ENCODE results near the gene TBC1D22A. TPM values are rescaled to one million over a fixed set of nuclear protein-coding genes. Genes with fewer than 3 reads are reported as not detected.

The TBC1D22A gene
- total and polyA plus RNA-seq, 2 experiments from 2014 or later, result 9.6 to 13.3 TPM

DNA sequence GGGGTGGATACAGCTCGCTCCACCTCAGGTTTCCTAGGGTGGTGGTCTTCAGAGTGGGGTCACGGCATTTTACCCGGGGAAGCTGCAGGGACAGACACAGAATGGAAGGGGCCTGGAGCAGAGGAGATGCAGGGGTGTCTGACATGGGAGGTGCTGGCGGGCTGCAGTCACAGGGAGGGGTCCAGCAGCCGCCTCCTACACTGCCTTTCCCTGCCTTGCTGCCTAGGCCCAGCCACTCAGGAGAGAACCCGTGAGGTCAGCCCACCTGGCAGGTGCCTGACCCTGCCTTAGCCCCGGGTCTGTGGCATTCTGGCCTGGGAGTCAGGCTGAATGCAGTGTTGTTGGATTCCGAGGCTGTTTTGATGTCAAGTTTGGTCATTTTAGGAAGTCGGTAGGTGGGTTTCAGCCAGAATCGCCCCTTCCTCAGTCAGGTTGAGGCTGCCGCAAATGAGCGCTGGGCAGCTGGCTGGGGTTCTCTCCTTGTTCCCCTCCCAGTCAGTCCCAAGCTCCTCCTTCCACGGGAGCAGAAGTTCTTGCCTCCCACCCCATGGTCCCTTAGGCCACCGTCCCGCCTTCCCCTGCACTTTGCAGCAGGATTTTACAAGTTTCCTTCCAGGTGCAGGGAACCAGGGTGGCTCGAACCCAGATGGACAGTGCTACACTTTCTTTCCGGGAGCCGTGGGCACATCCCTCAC is 294.5 kb downstream of the TBC1D22A start (continued):
- TF ChIP-seq, protein P1, sequence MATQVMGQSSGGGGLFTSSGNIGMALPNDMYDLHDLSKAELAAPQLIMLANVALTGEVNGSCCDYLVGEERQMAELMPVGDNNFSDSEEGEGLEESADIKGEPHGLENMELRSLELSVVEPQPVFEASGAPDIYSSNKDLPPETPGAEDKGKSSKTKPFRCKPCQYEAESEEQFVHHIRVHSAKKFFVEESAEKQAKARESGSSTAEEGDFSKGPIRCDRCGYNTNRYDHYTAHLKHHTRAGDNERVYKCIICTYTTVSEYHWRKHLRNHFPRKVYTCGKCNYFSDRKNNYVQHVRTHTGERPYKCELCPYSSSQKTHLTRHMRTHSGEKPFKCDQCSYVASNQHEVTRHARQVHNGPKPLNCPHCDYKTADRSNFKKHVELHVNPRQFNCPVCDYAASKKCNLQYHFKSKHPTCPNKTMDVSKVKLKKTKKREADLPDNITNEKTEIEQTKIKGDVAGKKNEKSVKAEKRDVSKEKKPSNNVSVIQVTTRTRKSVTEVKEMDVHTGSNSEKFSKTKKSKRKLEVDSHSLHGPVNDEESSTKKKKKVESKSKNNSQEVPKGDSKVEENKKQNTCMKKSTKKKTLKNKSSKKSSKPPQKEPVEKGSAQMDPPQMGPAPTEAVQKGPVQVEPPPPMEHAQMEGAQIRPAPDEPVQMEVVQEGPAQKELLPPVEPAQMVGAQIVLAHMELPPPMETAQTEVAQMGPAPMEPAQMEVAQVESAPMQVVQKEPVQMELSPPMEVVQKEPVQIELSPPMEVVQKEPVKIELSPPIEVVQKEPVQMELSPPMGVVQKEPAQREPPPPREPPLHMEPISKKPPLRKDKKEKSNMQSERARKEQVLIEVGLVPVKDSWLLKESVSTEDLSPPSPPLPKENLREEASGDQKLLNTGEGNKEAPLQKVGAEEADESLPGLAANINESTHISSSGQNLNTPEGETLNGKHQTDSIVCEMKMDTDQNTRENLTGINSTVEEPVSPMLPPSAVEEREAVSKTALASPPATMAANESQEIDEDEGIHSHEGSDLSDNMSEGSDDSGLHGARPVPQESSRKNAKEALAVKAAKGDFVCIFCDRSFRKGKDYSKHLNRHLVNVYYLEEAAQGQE (IDR thresholded peaks at IDR 0.05; ENCODE audit: unreplicated experiment), result no peak
- TF ChIP-seq, protein P2, sequence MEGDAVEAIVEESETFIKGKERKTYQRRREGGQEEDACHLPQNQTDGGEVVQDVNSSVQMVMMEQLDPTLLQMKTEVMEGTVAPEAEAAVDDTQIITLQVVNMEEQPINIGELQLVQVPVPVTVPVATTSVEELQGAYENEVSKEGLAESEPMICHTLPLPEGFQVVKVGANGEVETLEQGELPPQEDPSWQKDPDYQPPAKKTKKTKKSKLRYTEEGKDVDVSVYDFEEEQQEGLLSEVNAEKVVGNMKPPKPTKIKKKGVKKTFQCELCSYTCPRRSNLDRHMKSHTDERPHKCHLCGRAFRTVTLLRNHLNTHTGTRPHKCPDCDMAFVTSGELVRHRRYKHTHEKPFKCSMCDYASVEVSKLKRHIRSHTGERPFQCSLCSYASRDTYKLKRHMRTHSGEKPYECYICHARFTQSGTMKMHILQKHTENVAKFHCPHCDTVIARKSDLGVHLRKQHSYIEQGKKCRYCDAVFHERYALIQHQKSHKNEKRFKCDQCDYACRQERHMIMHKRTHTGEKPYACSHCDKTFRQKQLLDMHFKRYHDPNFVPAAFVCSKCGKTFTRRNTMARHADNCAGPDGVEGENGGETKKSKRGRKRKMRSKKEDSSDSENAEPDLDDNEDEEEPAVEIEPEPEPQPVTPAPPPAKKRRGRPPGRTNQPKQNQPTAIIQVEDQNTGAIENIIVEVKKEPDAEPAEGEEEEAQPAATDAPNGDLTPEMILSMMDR (conservative IDR thresholded peaks at IDR 0.05; ENCODE audit: low read depth in 2 of 2), result no peak
- TF ChIP-seq NANOG (IDR thresholded peaks at IDR 0.05; ENCODE audit: borderline replicate concordance) (no peak), ZNF114 (CRISPR knock-in tag; IDR thresholded peaks at IDR 0.05) (no peak), POLR2AphosphoS5 (IDR thresholded peaks at IDR 0.05; ENCODE audit: low read depth) (no peak), ZNF331 (CRISPR knock-in tag; IDR thresholded peaks at IDR 0.05; ENCODE audit: low read depth) (no peak), JUNB (IDR thresholded peaks at IDR 0.05; ENCODE audit: unreplicated experiment) (no peak), EZH2phosphoT487 (IDR thresholded peaks at IDR 0.05; ENCODE audit: unreplicated experiment) (no peak), STAT1 (IDR thresholded peaks at IDR 0.05; ENCODE audit: unreplicated experiment) (no peak), EZH2 (IDR thresholded peaks at IDR 0.05; ENCODE audit: low read depth, unreplicated experiment) (no peak)
- TF ChIP-seq, protein P3, sequence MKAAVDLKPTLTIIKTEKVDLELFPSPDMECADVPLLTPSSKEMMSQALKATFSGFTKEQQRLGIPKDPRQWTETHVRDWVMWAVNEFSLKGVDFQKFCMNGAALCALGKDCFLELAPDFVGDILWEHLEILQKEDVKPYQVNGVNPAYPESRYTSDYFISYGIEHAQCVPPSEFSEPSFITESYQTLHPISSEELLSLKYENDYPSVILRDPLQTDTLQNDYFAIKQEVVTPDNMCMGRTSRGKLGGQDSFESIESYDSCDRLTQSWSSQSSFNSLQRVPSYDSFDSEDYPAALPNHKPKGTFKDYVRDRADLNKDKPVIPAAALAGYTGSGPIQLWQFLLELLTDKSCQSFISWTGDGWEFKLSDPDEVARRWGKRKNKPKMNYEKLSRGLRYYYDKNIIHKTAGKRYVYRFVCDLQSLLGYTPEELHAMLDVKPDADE (IDR thresholded peaks at IDR 0.05), result no peak

DNA sequence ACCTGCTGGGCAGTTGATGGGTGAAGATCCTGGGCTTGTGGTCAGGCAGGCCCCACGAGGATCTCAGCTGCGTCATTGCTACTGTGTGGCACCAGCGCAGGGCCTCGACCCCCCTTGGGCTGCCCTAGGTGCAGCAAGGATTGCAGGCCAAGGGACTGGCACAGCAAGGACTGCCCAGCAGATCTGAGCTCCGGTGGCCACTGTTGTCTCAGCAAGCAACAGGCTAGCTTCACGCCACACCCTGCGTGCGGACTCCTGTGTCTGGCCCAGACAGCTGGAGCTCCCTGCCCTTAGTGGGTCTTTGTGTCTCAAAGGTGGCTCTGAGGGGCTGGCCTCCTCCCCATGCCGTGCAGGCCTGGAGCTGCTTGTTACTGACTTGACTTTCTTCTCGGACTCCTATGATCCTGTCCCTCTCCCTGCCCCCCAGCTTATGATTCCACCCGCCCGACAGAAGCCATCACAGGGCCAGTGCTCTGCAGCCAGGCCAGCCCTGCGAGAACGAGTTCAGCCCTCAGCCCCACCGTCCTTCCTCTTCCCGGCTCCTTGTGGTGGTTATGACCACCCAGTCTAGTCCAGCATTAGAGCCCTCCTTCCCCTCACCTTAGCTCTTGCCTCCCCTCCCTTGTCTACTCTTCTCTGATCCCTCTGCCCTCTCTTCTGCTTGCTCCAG is 295.6 kb downstream of the TBC1D22A start:
- DNase-seq (ENCODE audit: low spot score) (no peak), ATAC-seq (no peak)
- no peak overlapping the region for H3K4me2 ChIP-seq
- H3F3A ChIP-seq (replicated peaks; ENCODE audit: low read depth), result no peaks in the 10 kb centered on the region
- H4K20me1 ChIP-seq (replicated peaks; ENCODE audit: insufficient read depth), result no peaks in the 10 kb centered on the region
- H3K9me2 ChIP-seq (ENCODE audit: insufficient read depth), result no peaks in the 10 kb centered on the region
- peaks cover 7% of the 10 kb centered on the region; the same call in 2 of the 3 replicates for H3K4me1 Mint-ChIP-seq
- H3K79me2 ChIP-seq (replicated peaks; ENCODE audit: insufficient read depth), result no peaks in the 10 kb centered on the region
- H3K27ac ChIP-seq (ENCODE audit: low read depth), result no peak overlapping the region
- H3K27me3 Mint-ChIP-seq (ENCODE audit: insufficient read depth, low read depth, poor library complexity), result peaks cover 5% of the 10 kb centered on the region
- H3K4me3 Mint-ChIP-seq, result no peak overlapping the region
- no peaks in the 10 kb centered on the region for H3K9me3 Mint-ChIP-seq
- H3K36me3 ChIP-seq (ENCODE audit: insufficient read depth), result no peaks in the 10 kb centered on the region
- H3K4me3 ChIP-seq, result no peak overlapping the region
- no peak overlapping the region for H2AFZ ChIP-seq
- H3K4me1 ChIP-seq (ENCODE audit: insufficient read depth), result no peaks in the 10 kb centered on the region
- peak overlapping the region; percentile 86; the same call in 1 of the 2 replicates for H3K27ac Mint-ChIP-seq
- no peaks in the 10 kb centered on the region; the same call in 1 of the 3 replicates for H3K36me3 Mint-ChIP-seq (ENCODE audit: low read depth)
- H3K27me3 ChIP-seq (ENCODE audit: insufficient read depth), result no peaks in the 10 kb centered on the region
- TF ChIP-seq NANOG (IDR thresholded peaks at IDR 0.05; ENCODE audit: borderline replicate concordance) (no peak), EZH2phosphoT487 (IDR thresholded peaks at IDR 0.05; ENCODE audit: unreplicated experiment) (no peak), EZH2 (IDR thresholded peaks at IDR 0.05; ENCODE audit: low read depth, unreplicated experiment) (no peak), STAT1 (IDR thresholded peaks at IDR 0.05; ENCODE audit: unreplicated experiment) (no peak)
- TF ChIP-seq, protein P3 (IDR thresholded peaks at IDR 0.05), result no peak
- TF ChIP-seq, protein P1 (IDR thresholded peaks at IDR 0.05; ENCODE audit: unreplicated experiment), result no peak
- TF ChIP-seq, protein P2 (conservative IDR thresholded peaks at IDR 0.05; ENCODE audit: low read depth in 2 of 2), result no peak
